OCI-LY3 (cell line): Measurements from ENCODE around the gene KIRREL1.

Experiments
- H2AFZ ChIP-seq: fragments of 200-600, 300-600 bp; shearing (Covaris generic); 2 replicates; pipeline ENCODE4 v1.6.0; 2014; ENCODE audit warnings: antibody characterized with exemption, low read depth, low read length
- H3K27ac ChIP-seq: fragments of 200-600, 300-600 bp; sonication (generic); 2 replicates; pipeline ENCODE4 v1.5.1; 2014; ENCODE audit warnings: mild to moderate bottlenecking, low read length, moderate library complexity, mixed read lengths
- H3K27me3 ChIP-seq: fragments of 200-600, 300-600 bp; sonication (generic); 2 replicates; pipeline ENCODE4 v1.6.1; 2014; ENCODE audit warnings: low read depth, low read length, mixed read lengths
- H3K36me3 ChIP-seq: fragments of 200-600, 300-600 bp; sonication (generic); replicated peaks from 2 replicates; pipeline ENCODE3; 2014; ENCODE audit warnings: low read depth, low read length, mixed read lengths
- H3K4me1 ChIP-seq: fragments of 300-600, 200-600 bp; sonication (generic); 2 replicates; pipeline ENCODE4 v1.6.1; 2014; ENCODE audit warnings: low read length, mixed read lengths
- H3K4me2 ChIP-seq: fragments of 200-600, 300-600 bp; sonication (generic); 2 replicates; pipeline ENCODE4 v1.6.1; 2014; ENCODE audit warnings: low read length, mixed read lengths
- H3K4me3 ChIP-seq: fragments of 300-600, 200-600 bp; sonication (generic); 2 replicates; pipeline ENCODE4 v1.5.1; 2014; ENCODE audit warnings: antibody characterized with exemption, mild to moderate bottlenecking, low read length, moderate library complexity
- H3K79me2 ChIP-seq: fragments of 300-600, 200-600 bp; shearing (Covaris generic); 2 replicates; pipeline ENCODE4 v1.6.1; 2014; ENCODE audit warnings: mild to moderate bottlenecking, low read length, mixed read lengths
- H3K9ac ChIP-seq: fragments of 300-600, 200-600 bp; shearing (Covaris generic); 2 replicates; pipeline ENCODE4 v1.6.0; 2014; ENCODE audit warnings: mild to moderate bottlenecking, low read length, moderate library complexity
- H3K9me3 ChIP-seq: fragments of 200-600, 300-600 bp; shearing (Covaris generic); 2 replicates; pipeline ENCODE4 v1.6.1; 2014; ENCODE audit warnings: low read length, mixed read lengths; ENCODE audit not compliant: insufficient read depth
- H4K20me1 ChIP-seq: fragments of 200-600, 300-600 bp; sonication (generic); 2 replicates; pipeline ENCODE4 v1.6.1; 2016; ENCODE audit warnings: low read length, mixed read lengths; ENCODE audit not compliant: insufficient read depth
- CTCF ChIP-seq: fragments of 200-600, 300-600 bp; sonication (generic); IDR thresholded peaks from 2 replicates; pipeline ENCODE4 v1.5.1; 2014; ENCODE audit warnings: antibody characterized with exemption, low read length, low read depth
- EZH2phosphoT487 ChIP-seq: fragments of 200-600 bp; shearing (Covaris generic); IDR thresholded peaks from 2 replicates; pipeline ENCODE4 v1.6.1; 2018; ENCODE audit warnings: antibody characterized with exemption, mixed run types, low read depth

KIRREL1 gene

GRCh38 chr1:157982136-157982535 is 11.3 kb upstream of the KIRREL1 start:
- no peak overlapping the region for H3K27ac ChIP-seq
- no peaks in the 10 kb centered on the region for H3K9me3 ChIP-seq
- peaks cover 37% of the 10 kb centered on the region for H3K27me3 ChIP-seq
- no peak overlapping the region for H3K4me2 ChIP-seq
- H3K9ac ChIP-seq, result no peak overlapping the region
- H2AFZ ChIP-seq, result no peak overlapping the region
- no peaks in the 10 kb centered on the region for H3K79me2 ChIP-seq
- TF ChIP-seq CTCF (no peak), EZH2phosphoT487 (no peak)
- no peaks in the 10 kb centered on the region for H3K36me3 ChIP-seq
- no peaks in the 10 kb centered on the region for H3K4me1 ChIP-seq
- no peaks in the 10 kb centered on the region for H4K20me1 ChIP-seq
- H3K4me3 ChIP-seq, result no peak overlapping the region

GRCh38 chr1:157983787-157984186 is 9.7 kb upstream of the KIRREL1 start:
- TF ChIP-seq CTCF (no peak), EZH2phosphoT487 (no peak)
- no peak overlapping the region for H3K4me3 ChIP-seq
- H3K4me1 ChIP-seq, result no peaks in the 10 kb centered on the region
- H3K79me2 ChIP-seq, result no peaks in the 10 kb centered on the region
- H4K20me1 ChIP-seq, result no peaks in the 10 kb centered on the region
- no peak overlapping the region for H2AFZ ChIP-seq
- H3K4me2 ChIP-seq, result no peak overlapping the region
- H3K9ac ChIP-seq, result no peak overlapping the region
- no peaks in the 10 kb centered on the region for H3K36me3 ChIP-seq
- no peaks in the 10 kb centered on the region for H3K9me3 ChIP-seq
- no peak overlapping the region for H3K27ac ChIP-seq
- peaks cover 51% of the 10 kb centered on the region for H3K27me3 ChIP-seq

GRCh38 chr1:157984469-157984868 is 9.0 kb upstream of the KIRREL1 start:
- Histone ChIP-seq H3K9me3 (no peaks in the 10 kb centered on the region), H3K4me1 (no peaks in the 10 kb centered on the region), H3K79me2 (no peaks in the 10 kb centered on the region), H3K9ac (no peak overlapping the region), H3K27ac (no peak overlapping the region), H3K4me3 (no peak overlapping the region), H3K36me3 (no peaks in the 10 kb centered on the region), H3K27me3 (peaks cover 57% of the 10 kb centered on the region), H2AFZ (no peak overlapping the region), H4K20me1 (no peaks in the 10 kb centered on the region), H3K4me2 (no peak overlapping the region)
- TF ChIP-seq EZH2phosphoT487, result no peak
- no peak for TF ChIP-seq CTCF

GRCh38 chr1:157985473-157985872 is 8.0 kb upstream of the KIRREL1 start:
- Histone ChIP-seq H3K4me1 (no peaks in the 10 kb centered on the region), H3K4me3 (no peak overlapping the region), H3K79me2 (no peaks in the 10 kb centered on the region), H3K27ac (no peak overlapping the region), H3K36me3 (no peaks in the 10 kb centered on the region), H3K27me3 (peaks cover 65% of the 10 kb centered on the region), H3K9ac (no peak overlapping the region), H3K9me3 (no peaks in the 10 kb centered on the region), H2AFZ (no peak overlapping the region), H3K4me2 (no peak overlapping the region), H4K20me1 (no peaks in the 10 kb centered on the region)
- no peak for TF ChIP-seq EZH2phosphoT487
- TF ChIP-seq CTCF, result no peak
